ENCODE measurements around the gene HPCAL1. TPM values are rescaled to one million over a fixed set of nuclear protein-coding genes. Genes with fewer than 3 reads are reported as not detected.
A peak's percentile ranks its signal among the peaks of the same experiment; 100 is the strongest.

Gene HPCAL1
- total RNA-seq, 2 donors from 2014 or later, result 44.2 TPM

DNA sequence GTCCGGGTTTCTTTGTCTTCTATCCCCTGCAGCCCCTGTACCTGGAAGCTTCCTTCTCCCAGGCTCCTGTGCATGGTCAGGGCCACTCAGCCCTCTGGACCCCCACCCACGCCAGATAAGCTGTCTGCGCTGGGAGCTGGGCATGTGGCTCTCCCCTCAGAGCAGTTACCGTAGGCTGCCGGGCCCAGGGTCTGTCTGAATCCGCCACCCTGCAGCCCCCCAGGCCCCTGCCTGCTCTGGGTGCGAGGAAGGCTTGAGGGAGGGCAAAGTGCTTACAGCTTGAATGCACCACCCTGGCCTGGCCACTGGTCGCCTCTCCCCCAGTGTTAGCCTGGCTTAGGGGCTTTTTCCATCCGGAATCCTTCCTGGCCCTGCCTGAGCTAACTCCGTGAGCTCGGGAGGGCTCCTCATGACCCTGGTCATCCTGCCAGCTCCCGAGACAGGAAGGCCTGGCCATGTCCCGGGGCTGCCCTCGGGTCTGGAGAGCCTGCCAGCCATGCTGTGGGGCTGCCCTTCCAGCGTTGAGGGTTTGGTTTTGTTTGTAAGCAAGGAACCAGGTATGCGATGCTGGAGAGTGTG is 94.7 kb downstream of the HPCAL1 start:
- H3K36me3 Mint-ChIP-seq (ENCODE audit: low read depth), result peaks cover 2% of the 10 kb centered on the region
- ATAC-seq, result no peak

DNA sequence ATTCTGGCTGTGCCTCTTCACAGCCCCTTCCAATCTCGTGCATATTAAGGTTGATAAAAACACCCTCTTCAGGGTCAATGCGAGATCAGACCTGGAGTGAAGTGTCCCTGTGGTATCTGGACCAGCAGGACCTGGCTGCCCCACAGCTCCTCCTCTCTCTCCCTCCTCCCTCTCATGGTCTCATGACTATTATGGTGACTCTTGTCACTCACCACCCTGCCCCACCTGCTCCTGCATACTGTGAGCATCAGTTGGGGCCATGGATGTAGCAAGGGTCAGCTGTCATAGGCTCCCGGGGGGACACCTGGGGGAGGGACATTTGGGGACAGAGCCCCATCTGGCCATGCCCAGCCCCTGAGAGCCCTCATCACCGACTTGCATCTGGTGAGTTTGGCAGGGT is 95.2 kb downstream of the HPCAL1 start:
- ATAC-seq (no peak), DNase-seq (no peak)
- H3K27me3 Mint-ChIP-seq, result no peaks in the 10 kb centered on the region
- H3K36me3 Mint-ChIP-seq (ENCODE audit: low read depth), result peaks cover 2% of the 10 kb centered on the region
- peak overlapping the region; percentile 84 for H3K27ac Mint-ChIP-seq
- H3K4me1 Mint-ChIP-seq, result peaks cover 30% of the 10 kb centered on the region
- no peak overlapping the region for H3K4me3 Mint-ChIP-seq
- H3K9me3 ChIP-seq (ENCODE audit: control insufficient read depth, low read length, poor library complexity, severe bottlenecking), result no peaks in the 10 kb centered on the region

More for the DNA sequence above, 94.7 kb downstream of the HPCAL1 start:
- Mint-ChIP-seq H3K4me3 (no peak overlapping the region), H3K27ac (peak overlapping the region; percentile 84), H3K27me3 (no peaks in the 10 kb centered on the region), H3K4me1 (peaks cover 34% of the 10 kb centered on the region)
- no peaks in the 10 kb centered on the region for H3K9me3 ChIP-seq (ENCODE audit: control insufficient read depth, low read length, poor library complexity, severe bottlenecking)
- no peak for DNase-seq

DNA sequence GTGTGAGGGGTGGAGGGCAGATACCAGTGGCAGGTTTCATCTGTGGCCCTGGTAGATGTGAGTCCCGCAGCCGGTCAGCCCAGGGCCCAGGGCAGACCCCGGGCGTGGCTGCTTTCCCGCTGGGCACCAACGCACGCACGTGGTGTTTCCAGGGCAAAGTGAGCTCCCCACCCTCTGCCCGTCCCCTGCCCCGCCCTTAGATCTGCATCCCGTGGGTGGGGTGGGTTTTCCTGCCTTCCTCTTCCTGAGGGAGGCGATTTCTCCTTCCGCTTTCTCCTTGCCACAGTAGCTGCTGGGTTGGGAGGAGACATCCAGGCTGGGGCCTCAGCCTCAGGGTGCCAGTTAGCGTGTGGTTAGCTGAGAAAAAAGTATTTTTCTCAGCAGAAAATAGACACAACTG is 95.8 kb downstream of the HPCAL1 start:
- peaks cover 30% of the 10 kb centered on the region for H3K4me1 Mint-ChIP-seq
- DNase-seq, result no peak
- peaks cover 2% of the 10 kb centered on the region for H3K36me3 Mint-ChIP-seq (ENCODE audit: low read depth)
- no peaks in the 10 kb centered on the region for H3K27me3 Mint-ChIP-seq
- H3K27ac Mint-ChIP-seq, result peak overlapping the region; percentile 84
- no peak for ATAC-seq
- no peaks in the 10 kb centered on the region for H3K9me3 ChIP-seq (ENCODE audit: control insufficient read depth, low read length, poor library complexity, severe bottlenecking)
- H3K4me3 Mint-ChIP-seq, result no peak overlapping the region

DNA sequence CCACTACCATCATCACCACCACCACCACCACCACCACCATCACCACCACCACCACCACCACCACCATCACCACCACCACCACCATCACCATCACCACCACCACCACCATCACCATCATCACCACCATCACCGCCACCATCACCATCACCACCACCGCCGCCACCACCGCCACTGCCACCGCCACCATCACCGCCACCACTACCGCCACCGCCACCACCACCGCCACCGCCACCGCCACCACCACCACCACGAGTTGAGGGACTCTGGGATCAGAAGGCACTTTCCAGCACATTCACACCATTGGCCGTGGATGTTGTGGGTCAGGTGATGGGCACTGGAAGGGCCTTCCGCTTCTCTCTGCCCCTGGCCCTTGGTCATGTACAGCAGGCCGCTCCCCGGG is 96.7 kb downstream of the HPCAL1 start:
- ATAC-seq (no peak), DNase-seq (no peak)
- peak overlapping the region; percentile 84 for H3K27ac Mint-ChIP-seq
- H3K4me3 Mint-ChIP-seq, result peak overlapping the region; percentile 65
- H3K27me3 Mint-ChIP-seq, result no peaks in the 10 kb centered on the region
- peaks cover 4% of the 10 kb centered on the region for H3K36me3 Mint-ChIP-seq (ENCODE audit: low read depth)
- no peaks in the 10 kb centered on the region for H3K9me3 ChIP-seq (ENCODE audit: control insufficient read depth, low read length, poor library complexity, severe bottlenecking)
- peaks cover 30% of the 10 kb centered on the region for H3K4me1 Mint-ChIP-seq

DNA sequence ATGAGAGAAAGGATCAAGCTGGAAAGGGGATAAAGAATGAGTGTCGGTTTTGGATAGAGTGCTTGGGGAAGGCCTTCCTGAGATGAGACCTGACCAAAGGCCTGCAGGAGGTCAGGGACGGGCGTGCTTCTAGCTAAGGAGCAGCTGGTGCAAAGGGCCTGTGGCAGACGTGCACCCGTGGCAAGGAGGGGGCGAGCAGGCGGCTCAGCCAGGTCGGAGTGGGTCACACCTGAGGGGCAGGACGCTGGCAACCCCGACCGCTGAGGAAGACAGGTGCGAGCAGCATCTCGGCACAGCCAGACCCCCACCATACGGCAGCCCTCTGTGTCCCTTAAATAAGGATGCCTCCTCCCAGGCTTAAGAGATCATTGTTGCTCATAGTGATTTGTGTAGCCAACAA is 97.3 kb downstream of the HPCAL1 start:
- DNase-seq (no peak), ATAC-seq (no peak)
- peak overlapping the region; percentile 66 for H3K27ac Mint-ChIP-seq
- H3K27me3 Mint-ChIP-seq, result no peaks in the 10 kb centered on the region
- no peaks in the 10 kb centered on the region for H3K9me3 ChIP-seq (ENCODE audit: control insufficient read depth, low read length, poor library complexity, severe bottlenecking)
- peaks cover 4% of the 10 kb centered on the region for H3K36me3 Mint-ChIP-seq (ENCODE audit: low read depth)
- H3K4me3 Mint-ChIP-seq, result peak overlapping the region; percentile 65
- peaks cover 28% of the 10 kb centered on the region for H3K4me1 Mint-ChIP-seq

DNA sequence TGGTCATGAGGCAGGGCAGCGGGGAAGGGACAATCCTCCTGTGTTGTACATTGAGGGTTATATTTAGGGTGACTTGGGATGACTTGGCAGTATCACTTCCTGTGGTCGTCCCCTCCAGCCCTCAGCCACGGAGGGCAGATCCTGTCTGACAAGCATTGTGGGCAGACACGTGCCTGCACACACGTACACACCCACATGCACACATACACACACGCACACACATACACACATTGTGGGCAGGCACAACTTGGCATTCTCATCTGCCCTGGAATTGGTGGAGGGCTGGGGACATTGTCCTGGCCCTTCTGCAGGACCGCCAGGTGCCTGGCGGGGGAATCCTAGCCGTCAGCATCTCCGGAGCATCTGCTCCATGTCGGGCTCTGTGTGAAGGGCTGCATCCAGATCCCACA is 97.9 kb downstream of the HPCAL1 start:
- H3K9me3 ChIP-seq (ENCODE audit: control insufficient read depth, low read length, poor library complexity, severe bottlenecking), result no peaks in the 10 kb centered on the region
- DNase-seq (no peak), ATAC-seq (peak; percentile 60)
- H3K27ac Mint-ChIP-seq, result peak overlapping the region; percentile 66
- peaks cover 25% of the 10 kb centered on the region for H3K4me1 Mint-ChIP-seq
- H3K27me3 Mint-ChIP-seq, result no peaks in the 10 kb centered on the region
- no peak overlapping the region for H3K4me3 Mint-ChIP-seq
- peaks cover 4% of the 10 kb centered on the region for H3K36me3 Mint-ChIP-seq (ENCODE audit: low read depth)

DNA sequence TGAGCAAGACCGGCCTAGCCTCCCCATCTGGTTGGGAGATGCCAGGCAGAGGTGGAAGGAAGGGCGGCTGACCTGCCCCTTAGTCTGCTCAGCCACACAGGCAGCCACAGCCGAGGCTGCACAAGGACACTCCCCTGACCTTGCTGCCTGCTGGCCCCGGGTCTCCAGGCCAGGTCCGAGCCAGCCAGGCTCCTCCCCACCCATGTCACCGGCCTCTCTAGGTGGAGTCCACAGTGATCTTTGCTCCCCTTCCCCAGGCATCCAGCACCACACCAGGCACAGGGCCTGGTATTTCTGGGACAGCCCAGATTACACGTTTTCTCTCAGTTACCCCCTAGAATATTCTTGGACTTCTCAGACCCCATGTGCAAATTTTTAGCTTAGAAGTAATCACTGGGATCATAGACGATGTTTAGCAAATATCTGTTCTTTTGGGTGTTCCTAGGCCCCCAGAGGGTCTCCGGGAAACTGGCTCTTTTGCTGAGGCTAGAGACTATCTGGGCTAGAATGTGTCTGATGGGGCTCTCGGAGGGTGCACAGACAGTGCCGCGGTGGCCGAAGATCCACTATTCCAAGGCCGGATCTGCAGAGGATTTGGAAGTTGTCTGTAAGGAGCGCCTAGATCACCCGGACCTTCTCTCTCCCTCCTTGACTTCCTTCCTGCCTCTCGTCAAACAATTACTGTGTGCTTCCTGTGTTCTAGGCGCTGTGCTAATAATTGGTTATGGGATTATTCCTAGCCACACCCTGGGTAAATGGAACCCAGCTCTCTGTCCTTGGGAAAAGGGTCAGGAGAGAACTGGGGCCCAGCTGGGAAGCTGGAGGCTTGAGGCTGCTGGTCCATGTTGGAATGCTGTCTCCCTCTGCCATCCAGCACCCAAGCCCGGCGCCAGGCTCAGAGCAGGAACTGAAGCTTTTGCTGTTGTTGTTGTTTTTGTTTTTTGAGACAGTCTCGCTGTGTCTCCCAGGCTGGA is 98.6 kb downstream of the HPCAL1 start:
- Mint-ChIP-seq H3K4me1 (peaks cover 22% of the 10 kb centered on the region), H3K4me3 (peak overlapping the region; percentile 56), H3K36me3 (ENCODE audit: low read depth) (peaks cover 4% of the 10 kb centered on the region), H3K27ac (peak overlapping the region; percentile 66), H3K27me3 (no peaks in the 10 kb centered on the region)
- no peak for ATAC-seq
- no peaks in the 10 kb centered on the region for H3K9me3 ChIP-seq (ENCODE audit: control insufficient read depth, low read length, poor library complexity, severe bottlenecking)
- no peak for DNase-seq

DNA sequence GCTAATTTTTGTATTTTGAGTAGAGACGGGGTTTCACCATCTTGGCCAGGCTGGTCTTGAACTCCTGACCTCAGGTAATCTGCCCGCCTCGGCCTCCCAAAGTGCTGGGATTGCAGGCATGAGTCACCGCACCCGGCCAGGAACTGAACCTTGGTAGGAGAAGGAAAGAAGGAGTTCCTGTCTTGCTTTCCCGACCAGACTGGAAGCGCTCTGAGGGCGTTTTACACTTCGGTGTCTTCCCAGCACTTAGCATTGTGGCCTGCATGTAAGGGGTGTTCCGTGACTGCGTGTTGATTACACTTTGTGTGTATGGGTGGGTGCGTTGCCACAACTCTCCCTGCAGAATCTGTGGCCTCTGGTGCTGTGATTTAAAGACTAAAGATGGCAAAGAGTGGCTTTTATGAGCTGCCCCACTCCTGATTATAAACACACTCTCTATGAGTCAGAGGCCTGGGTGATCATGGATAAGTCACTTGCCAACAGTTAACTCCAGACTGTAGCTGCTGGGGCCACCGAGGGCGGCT is 99.4 kb downstream of the HPCAL1 start:
- Mint-ChIP-seq H3K27me3 (no peaks in the 10 kb centered on the region), H3K4me1 (peaks cover 27% of the 10 kb centered on the region), H3K27ac (peak overlapping the region; percentile 66), H3K36me3 (ENCODE audit: low read depth) (peaks cover 4% of the 10 kb centered on the region), H3K4me3 (no peak overlapping the region)
- DNase-seq (no peak), ATAC-seq (no peak)
- H3K9me3 ChIP-seq (ENCODE audit: control insufficient read depth, low read length, poor library complexity, severe bottlenecking), result no peaks in the 10 kb centered on the region

DNA sequence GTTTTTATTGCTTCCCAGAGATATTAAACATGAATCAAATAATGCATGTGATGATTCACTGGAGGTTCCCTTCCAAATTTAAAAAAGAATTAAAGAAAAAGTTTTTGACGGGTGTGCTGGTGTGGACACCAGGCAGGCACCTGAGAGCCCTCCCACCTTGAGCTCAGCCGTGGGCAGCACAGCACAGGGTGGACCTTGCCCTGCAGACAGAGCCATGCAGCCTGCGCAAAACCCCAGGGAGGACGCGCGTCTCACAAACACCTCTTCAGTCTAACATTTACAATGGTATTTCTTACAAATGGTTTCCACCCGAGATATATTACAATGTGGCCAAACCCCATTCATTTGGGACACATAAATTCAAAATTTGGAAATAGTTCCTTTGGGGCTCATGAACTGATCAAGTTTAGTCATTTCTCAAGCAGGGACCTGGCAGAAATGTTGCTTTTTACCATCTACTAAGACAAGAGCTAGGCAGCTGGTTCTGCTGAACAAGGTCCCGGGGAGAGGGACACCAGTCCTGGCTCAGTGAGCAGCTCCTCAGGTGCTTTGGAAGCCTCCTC is 100.0 kb downstream of the HPCAL1 start:
- H3K36me3 Mint-ChIP-seq (ENCODE audit: low read depth), result peaks cover 4% of the 10 kb centered on the region
- no peak overlapping the region for H3K4me3 Mint-ChIP-seq
- H3K27ac Mint-ChIP-seq, result no peak overlapping the region
- no peak for DNase-seq
- H3K27me3 Mint-ChIP-seq, result no peaks in the 10 kb centered on the region
- H3K9me3 ChIP-seq (ENCODE audit: control insufficient read depth, low read length, poor library complexity, severe bottlenecking), result no peaks in the 10 kb centered on the region
- H3K4me1 Mint-ChIP-seq, result peaks cover 33% of the 10 kb centered on the region
- ATAC-seq, result no peak

DNA sequence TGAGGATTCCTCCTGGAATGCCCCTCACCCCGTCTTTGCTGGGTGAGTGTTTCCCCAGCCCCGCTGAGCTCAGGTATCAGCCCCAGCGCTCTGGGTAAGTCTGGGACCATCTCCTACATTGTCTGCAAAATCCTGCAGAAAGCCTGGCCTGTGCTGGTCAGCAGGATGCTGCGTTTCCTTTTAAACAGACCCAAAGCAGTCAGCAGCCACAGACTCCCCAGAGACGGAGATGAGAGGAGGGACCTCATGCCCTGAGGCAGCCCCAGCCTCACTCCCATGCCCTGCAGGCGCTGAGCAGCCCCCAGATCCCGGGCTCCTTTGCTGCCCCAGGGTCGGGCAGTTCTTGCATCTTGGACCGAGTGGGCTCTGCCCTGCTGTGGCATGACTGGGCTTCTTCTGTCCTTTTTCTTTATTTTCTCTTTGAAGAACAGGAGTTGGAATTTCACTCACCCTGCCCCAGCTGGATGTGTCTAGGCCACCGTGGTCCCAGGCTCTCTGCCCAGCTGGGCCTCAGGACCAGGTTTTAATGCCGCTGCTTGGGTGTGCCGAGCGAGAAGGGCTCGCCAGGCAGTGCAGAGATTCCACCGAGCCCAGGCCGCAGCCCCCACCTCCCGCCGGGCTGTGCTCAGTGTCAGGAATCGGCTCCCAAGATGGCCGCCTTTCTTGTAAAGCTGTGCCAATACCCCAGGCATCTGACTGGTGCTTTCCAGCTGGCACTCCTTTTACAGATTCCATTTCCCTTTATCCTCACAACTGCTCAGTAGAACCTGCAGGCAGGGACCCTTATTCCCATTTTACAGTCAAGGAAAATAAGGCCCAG is 101.8 kb downstream of the HPCAL1 start:
- peaks cover 45% of the 10 kb centered on the region for H3K4me1 Mint-ChIP-seq
- peak overlapping the region; percentile 15 for H3K4me3 Mint-ChIP-seq
- DNase-seq (no peak), ATAC-seq (no peak)
- H3K9me3 ChIP-seq (ENCODE audit: control insufficient read depth, low read length, poor library complexity, severe bottlenecking), result no peaks in the 10 kb centered on the region
- no peaks in the 10 kb centered on the region for H3K27me3 Mint-ChIP-seq
- H3K27ac Mint-ChIP-seq, result peak overlapping the region; percentile 39
- peaks cover 4% of the 10 kb centered on the region for H3K36me3 Mint-ChIP-seq (ENCODE audit: low read depth)

DNA sequence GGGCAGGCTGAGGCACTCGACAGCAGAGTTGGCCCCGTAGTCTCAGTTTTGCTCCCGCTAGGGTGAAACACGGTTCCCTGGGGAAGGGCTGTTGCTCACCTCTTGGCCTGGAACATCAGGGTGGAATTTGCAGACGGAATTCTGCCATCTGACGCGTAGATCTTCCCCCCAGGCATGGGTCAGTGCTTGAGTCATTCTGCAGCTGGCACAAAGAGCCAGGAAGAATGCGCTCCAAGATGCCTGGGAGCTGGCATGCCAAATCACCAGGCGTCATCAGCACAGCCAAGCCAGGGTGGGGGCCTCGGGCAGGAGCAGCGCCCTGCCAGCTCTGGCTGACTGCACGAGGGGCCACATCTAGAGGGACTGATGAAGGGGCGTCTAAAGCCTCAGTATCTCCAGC is 102.7 kb downstream of the HPCAL1 start:
- no peaks in the 10 kb centered on the region for H3K27me3 Mint-ChIP-seq
- peaks cover 42% of the 10 kb centered on the region for H3K4me1 Mint-ChIP-seq
- no peak overlapping the region for H3K4me3 Mint-ChIP-seq
- DNase-seq (no peak), ATAC-seq (no peak)
- H3K9me3 ChIP-seq (ENCODE audit: control insufficient read depth, low read length, poor library complexity, severe bottlenecking), result no peaks in the 10 kb centered on the region
- H3K36me3 Mint-ChIP-seq (ENCODE audit: low read depth), result peaks cover 2% of the 10 kb centered on the region
- no peak overlapping the region for H3K27ac Mint-ChIP-seq

DNA sequence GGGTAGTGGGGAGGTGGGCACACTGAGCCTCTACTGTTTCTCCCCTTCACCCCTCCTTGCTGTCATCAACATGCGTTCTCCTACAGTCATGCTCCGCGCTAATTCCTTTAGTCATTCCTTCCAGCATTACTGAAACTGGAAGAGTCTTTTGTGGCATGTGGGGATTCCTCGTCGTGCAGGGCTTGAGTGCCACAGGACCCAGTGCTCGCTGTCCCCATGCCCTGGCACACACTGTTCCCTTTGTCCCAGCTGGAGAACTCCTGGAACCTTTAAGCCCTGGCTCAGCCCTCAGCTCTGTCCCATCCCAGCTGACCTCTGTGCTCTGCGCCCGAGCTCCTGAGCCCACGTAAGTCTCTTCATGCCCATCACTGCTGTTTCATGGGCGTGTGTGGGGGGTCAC is 103.3 kb downstream of the HPCAL1 start:
- no peak overlapping the region for H3K27ac Mint-ChIP-seq

More for the DNA sequence above, 103.3 kb downstream of the HPCAL1 start:
- H3K36me3 Mint-ChIP-seq (ENCODE audit: low read depth), result peaks cover 2% of the 10 kb centered on the region
- DNase-seq, result no peak
- H3K27me3 Mint-ChIP-seq, result no peaks in the 10 kb centered on the region
- no peaks in the 10 kb centered on the region for H3K9me3 ChIP-seq (ENCODE audit: control insufficient read depth, low read length, poor library complexity, severe bottlenecking)
- H3K4me1 Mint-ChIP-seq, result peaks cover 37% of the 10 kb centered on the region
- no peak for ATAC-seq
- H3K4me3 Mint-ChIP-seq, result no peak overlapping the region

All from T-helper 17 cell (primary cell).